ENCODE measurements around the gene RIT2. TPM values are rescaled to one million over a fixed set of nuclear protein-coding genes. Genes with fewer than 3 reads are reported as not detected.
A peak's percentile ranks its signal among the peaks of the same experiment; 100 is the strongest.

Gene RIT2
- total and polyA plus RNA-seq, 4 donors, result 7.1 to 30.1 (median 22.4) TPM

- Histone ChIP-seq H3K4me1 (ENCODE audit: control insufficient read depth, insufficient read depth, low read length) (no peaks in the 10 kb centered on the region), H3K9me3 (ENCODE audit: control insufficient read depth, insufficient read depth, low read length) (no peaks in the 10 kb centered on the region), H3K27ac (ENCODE audit: low read depth, low read length) (no peak overlapping the region), H3K36me3 (ENCODE audit: control insufficient read depth, insufficient read depth, low read length) (no peaks in the 10 kb centered on the region), H3K27me3 (ENCODE audit: control insufficient read depth, insufficient read depth, low read length) (no peaks in the 10 kb centered on the region), H3K4me3 (ENCODE audit: low read depth, low read length) (no peak overlapping the region)
- no peak for DNase-seq (ENCODE audit: low read depth in 4 of 6, low spot score in 6 of 6)
- no CpG with 5 or more reads among the region's 2 CpGs for WGBS (ENCODE audit: insufficient coverage)
Measured at GRCh38 chr18:43034683-43035500, 80.6 kb downstream of the RIT2 start.

GRCh38 chr18:43031169-43031568, 84.3 kb downstream of the RIT2 start:
- Histone ChIP-seq H3K9me3 (ENCODE audit: control insufficient read depth, insufficient read depth, low read length) (no peaks in the 10 kb centered on the region), H3K27ac (ENCODE audit: low read depth, low read length) (no peak overlapping the region), H3K27me3 (ENCODE audit: control insufficient read depth, insufficient read depth, low read length) (no peaks in the 10 kb centered on the region), H3K4me1 (ENCODE audit: control insufficient read depth, insufficient read depth, low read length) (no peaks in the 10 kb centered on the region), H3K36me3 (ENCODE audit: control insufficient read depth, insufficient read depth, low read length) (no peaks in the 10 kb centered on the region), H3K4me3 (ENCODE audit: low read depth, low read length) (no peak overlapping the region)
- WGBS (ENCODE audit: insufficient coverage), result no CpG with 5 or more reads among the region's 1 CpG
- DNase-seq (ENCODE audit: low read depth in 4 of 6, low spot score in 6 of 6), result no peak

GRCh38 chr18:43029414-43029813, 86.1 kb downstream of the RIT2 start:
- no peaks in the 10 kb centered on the region for H3K4me1 ChIP-seq (ENCODE audit: control insufficient read depth, insufficient read depth, low read length)

GRCh38 chr18:43022874-43023273, 92.6 kb downstream of the RIT2 start:
- Histone ChIP-seq H3K4me3 (ENCODE audit: low read depth, low read length) (no peak overlapping the region), H3K9me3 (ENCODE audit: control insufficient read depth, insufficient read depth, low read length) (peaks cover 2% of the 10 kb centered on the region), H3K27ac (ENCODE audit: low read depth, low read length) (no peak overlapping the region), H3K4me1 (ENCODE audit: control insufficient read depth, insufficient read depth, low read length) (no peaks in the 10 kb centered on the region), H3K36me3 (ENCODE audit: control insufficient read depth, insufficient read depth, low read length) (no peaks in the 10 kb centered on the region), H3K27me3 (ENCODE audit: control insufficient read depth, insufficient read depth, low read length) (no peaks in the 10 kb centered on the region)
- 67% methylated on average over 1 of the region's 3 CpGs for WGBS (ENCODE audit: insufficient coverage)
- DNase-seq (ENCODE audit: low read depth in 4 of 6, low spot score in 6 of 6), result no peak

More at GRCh38 chr18:43029414-43029813, 86.1 kb downstream of the RIT2 start:
- Histone ChIP-seq H3K27me3 (ENCODE audit: control insufficient read depth, insufficient read depth, low read length) (no peaks in the 10 kb centered on the region), H3K9me3 (ENCODE audit: control insufficient read depth, insufficient read depth, low read length) (no peaks in the 10 kb centered on the region), H3K27ac (ENCODE audit: low read depth, low read length) (no peak overlapping the region), H3K36me3 (ENCODE audit: control insufficient read depth, insufficient read depth, low read length) (no peaks in the 10 kb centered on the region), H3K4me3 (ENCODE audit: low read depth, low read length) (no peak overlapping the region)
- no peak for DNase-seq (ENCODE audit: low read depth in 4 of 6, low spot score in 6 of 6)

- Histone ChIP-seq H3K4me3 (ENCODE audit: low read depth, low read length) (no peak overlapping the region), H3K4me1 (ENCODE audit: control insufficient read depth, insufficient read depth, low read length) (no peaks in the 10 kb centered on the region), H3K36me3 (ENCODE audit: control insufficient read depth, insufficient read depth, low read length) (no peaks in the 10 kb centered on the region), H3K9me3 (ENCODE audit: control insufficient read depth, insufficient read depth, low read length) (peaks cover 2% of the 10 kb centered on the region), H3K27ac (ENCODE audit: low read depth, low read length) (no peak overlapping the region), H3K27me3 (ENCODE audit: control insufficient read depth, insufficient read depth, low read length) (no peaks in the 10 kb centered on the region)
- DNase-seq (ENCODE audit: low read depth in 4 of 6, low spot score in 6 of 6), result no peak
- WGBS (ENCODE audit: insufficient coverage), result no CpG with 5 or more reads among the region's 1 CpG
Measured at GRCh38 chr18:43017622-43018021, 97.9 kb downstream of the RIT2 start.

- H3K4me1 ChIP-seq (ENCODE audit: control insufficient read depth, insufficient read depth, low read length), result no peaks in the 10 kb centered on the region
- WGBS (ENCODE audit: insufficient coverage), result no CpG with 5 or more reads among the region's 3 CpGs
- H3K27me3 ChIP-seq (ENCODE audit: control insufficient read depth, insufficient read depth, low read length), result no peaks in the 10 kb centered on the region
- no peak for DNase-seq (ENCODE audit: low read depth in 4 of 6, low spot score in 6 of 6)
- H3K4me3 ChIP-seq (ENCODE audit: low read depth, low read length), result no peak overlapping the region
- H3K9me3 ChIP-seq (ENCODE audit: control insufficient read depth, insufficient read depth, low read length), result no peaks in the 10 kb centered on the region
- H3K27ac ChIP-seq (ENCODE audit: low read depth, low read length), result no peak overlapping the region
- no peaks in the 10 kb centered on the region for H3K36me3 ChIP-seq (ENCODE audit: control insufficient read depth, insufficient read depth, low read length)
Measured at GRCh38 chr18:43013486-43013885, 102.0 kb downstream of the RIT2 start.

- no peaks in the 10 kb centered on the region for H3K4me1 ChIP-seq (ENCODE audit: control insufficient read depth, insufficient read depth, low read length)
- no peaks in the 10 kb centered on the region for H3K36me3 ChIP-seq (ENCODE audit: control insufficient read depth, insufficient read depth, low read length)
- no peak overlapping the region for H3K27ac ChIP-seq (ENCODE audit: low read depth, low read length)
- WGBS (ENCODE audit: insufficient coverage), result no CpG with 5 or more reads among the region's 2 CpGs
- no peak overlapping the region for H3K4me3 ChIP-seq (ENCODE audit: low read depth, low read length)
- no peaks in the 10 kb centered on the region for H3K27me3 ChIP-seq (ENCODE audit: control insufficient read depth, insufficient read depth, low read length)
- no peaks in the 10 kb centered on the region for H3K9me3 ChIP-seq (ENCODE audit: control insufficient read depth, insufficient read depth, low read length)
- DNase-seq (ENCODE audit: low read depth in 4 of 6, low spot score in 6 of 6), result no peak
Measured at GRCh38 chr18:43012951-43013350, 102.5 kb downstream of the RIT2 start.

- no CpG with 5 or more reads among the region's 1 CpG for WGBS (ENCODE audit: insufficient coverage)
- no peaks in the 10 kb centered on the region for H3K36me3 ChIP-seq (ENCODE audit: control insufficient read depth, insufficient read depth, low read length)
- H3K4me1 ChIP-seq (ENCODE audit: control insufficient read depth, insufficient read depth, low read length), result no peaks in the 10 kb centered on the region
- no peaks in the 10 kb centered on the region for H3K27me3 ChIP-seq (ENCODE audit: control insufficient read depth, insufficient read depth, low read length)
- no peaks in the 10 kb centered on the region for H3K9me3 ChIP-seq (ENCODE audit: control insufficient read depth, insufficient read depth, low read length)
- H3K4me3 ChIP-seq (ENCODE audit: low read depth, low read length), result no peak overlapping the region
- DNase-seq (ENCODE audit: low read depth in 4 of 6, low spot score in 6 of 6), result no peak
- no peak overlapping the region for H3K27ac ChIP-seq (ENCODE audit: low read depth, low read length)
Measured at GRCh38 chr18:43010611-43011010, 104.9 kb downstream of the RIT2 start.

GRCh38 chr18:43009674-43010073, 105.8 kb downstream of the RIT2 start:
- H3K9me3 ChIP-seq (ENCODE audit: control insufficient read depth, insufficient read depth, low read length), result no peaks in the 10 kb centered on the region
- DNase-seq (ENCODE audit: low read depth in 4 of 6, low spot score in 6 of 6), result peak in 3 of 6 donors; percentile 14 to 82 (median 80)
- H3K4me1 ChIP-seq (ENCODE audit: control insufficient read depth, insufficient read depth, low read length), result no peaks in the 10 kb centered on the region
- 50% methylated on average over 3 of the region's 5 CpGs for WGBS (ENCODE audit: insufficient coverage)
- H3K27me3 ChIP-seq (ENCODE audit: control insufficient read depth, insufficient read depth, low read length), result no peaks in the 10 kb centered on the region
- no peak overlapping the region for H3K4me3 ChIP-seq (ENCODE audit: low read depth, low read length)
- no peak overlapping the region for H3K27ac ChIP-seq (ENCODE audit: low read depth, low read length)
- no peaks in the 10 kb centered on the region for H3K36me3 ChIP-seq (ENCODE audit: control insufficient read depth, insufficient read depth, low read length)

GRCh38 chr18:43007365-43007764, 108.1 kb downstream of the RIT2 start:
- Histone ChIP-seq H3K9me3 (ENCODE audit: control insufficient read depth, insufficient read depth, low read length) (no peaks in the 10 kb centered on the region), H3K27ac (ENCODE audit: low read depth, low read length) (no peak overlapping the region), H3K4me3 (ENCODE audit: low read depth, low read length) (no peak overlapping the region), H3K36me3 (ENCODE audit: control insufficient read depth, insufficient read depth, low read length) (no peaks in the 10 kb centered on the region), H3K27me3 (ENCODE audit: control insufficient read depth, insufficient read depth, low read length) (no peaks in the 10 kb centered on the region), H3K4me1 (ENCODE audit: control insufficient read depth, insufficient read depth, low read length) (no peaks in the 10 kb centered on the region)
- DNase-seq (ENCODE audit: low read depth in 4 of 6, low spot score in 6 of 6), result no peak
- WGBS (ENCODE audit: insufficient coverage), result 86% methylated on average over 1 of the region's 2 CpGs
